Measurements from ENCODE around the gene NTM.

- TF ChIP-seq EZH2 (IDR thresholded peaks at IDR 0.05; ENCODE audit: insufficient read depth, poor library complexity, severe bottlenecking) (no peak), EZH2phosphoT487 (IDR thresholded peaks at IDR 0.05; ENCODE audit: insufficient read depth, low read depth) (no peak)
Observed at GRCh38 chr11:131378931-131379330, 8.5 kb downstream of the NTM start.

All from GM23248 (cell line).